ENCODE measurements around the gene NTF3.

NTF3 gene

GRCh38 chr12:5430641-5431603, 986 bp upstream of the NTF3 start:
- DNase-seq (ENCODE audit: low read depth in 2 of 2, low spot score in 1 of 2), result no peak

GRCh38 chr12:5433081-5433844, 1.4 kb downstream of the NTF3 start:
- DNase-seq (ENCODE audit: low read depth in 2 of 2, low spot score in 1 of 2), result no peak

GRCh38 chr12:5433845-5434646, 2.1 kb downstream of the NTF3 start:
- no peak for DNase-seq (ENCODE audit: low read depth in 2 of 2, low spot score in 1 of 2)

GRCh38 chr12:5434647-5435560, 3.0 kb downstream of the NTF3 start:
- DNase-seq (ENCODE audit: low read depth in 2 of 2, low spot score in 1 of 2), result no peak

- DNase-seq (ENCODE audit: low read depth in 2 of 2, low spot score in 1 of 2), result no peak
Measured at GRCh38 chr12:5437182-5437583, 5.3 kb downstream of the NTF3 start.

- DNase-seq (ENCODE audit: low read depth in 2 of 2, low spot score in 1 of 2), result no peak
Measured at GRCh38 chr12:5437589-5437988, 5.7 kb downstream of the NTF3 start.

GRCh38 chr12:5438671-5439200, 6.8 kb downstream of the NTF3 start:
- DNase-seq (ENCODE audit: low read depth in 2 of 2, low spot score in 1 of 2), result no peak

- DNase-seq (ENCODE audit: low read depth in 2 of 2, low spot score in 1 of 2), result no peak
Measured at GRCh38 chr12:5439371-5439771, 7.5 kb downstream of the NTF3 start.

GRCh38 chr12:5439788-5440300, 7.9 kb downstream of the NTF3 start:
- DNase-seq (ENCODE audit: low read depth in 2 of 2, low spot score in 1 of 2), result no peak

GRCh38 chr12:5440978-5441377, 9.1 kb downstream of the NTF3 start:
- no peak for DNase-seq (ENCODE audit: low read depth in 2 of 2, low spot score in 1 of 2)

- DNase-seq (ENCODE audit: low read depth in 2 of 2, low spot score in 1 of 2), result no peak
Measured at GRCh38 chr12:5441497-5442236, 9.8 kb downstream of the NTF3 start.

- DNase-seq (ENCODE audit: low read depth in 2 of 2, low spot score in 1 of 2), result no peak
Measured at GRCh38 chr12:5442251-5443006, 10.5 kb downstream of the NTF3 start.

GRCh38 chr12:5444520-5444919, 12.6 kb downstream of the NTF3 start:
- no peak for DNase-seq (ENCODE audit: low read depth in 2 of 2, low spot score in 1 of 2)

- DNase-seq (ENCODE audit: low read depth in 2 of 2, low spot score in 1 of 2), result no peak
Measured at GRCh38 chr12:5447320-5447719, 15.4 kb downstream of the NTF3 start.

- DNase-seq (ENCODE audit: low read depth in 2 of 2, low spot score in 1 of 2), result no peak
Measured at GRCh38 chr12:5451251-5451650, 19.3 kb downstream of the NTF3 start.

GRCh38 chr12:5452569-5452968, 20.7 kb downstream of the NTF3 start:
- DNase-seq (ENCODE audit: low read depth in 2 of 2, low spot score in 1 of 2), result no peak

- DNase-seq (ENCODE audit: low read depth in 2 of 2, low spot score in 1 of 2), result no peak
Measured at GRCh38 chr12:5453466-5453865, 21.6 kb downstream of the NTF3 start.

- no peak for DNase-seq (ENCODE audit: low read depth in 2 of 2, low spot score in 1 of 2)
Measured at GRCh38 chr12:5455045-5455444, 23.1 kb downstream of the NTF3 start.

Measured in stimulated activated CD8-positive, alpha-beta memory T cell treated with anti-CD3 and anti-CD28 coated beads, Interleukin-4, amount 100 ng/mL, for 1 hour (primary cell).